Osteoblast (primary cell): ENCODE data around the gene STK33. TPM values are rescaled to one million over a fixed set of nuclear protein-coding genes. Genes with fewer than 3 reads are reported as not detected.

Experiments used
- DNase-seq: peaks from one replicate; pipeline ENCODE4 v3.0.0; 2011; ENCODE audit warnings: low spot score, mixed read lengths; ENCODE audit not compliant: insufficient read length; ENCODE audit errors: missing footprints
- H2AFZ ChIP-seq: 2 replicates; pipeline ENCODE4 v1.6.0; 2011; ENCODE audit warnings: mild to moderate bottlenecking, low read length
- H3K27ac ChIP-seq: 2 replicates; pipeline ENCODE4 v1.5.1; 2011; ENCODE audit warnings: mild to moderate bottlenecking, low read depth, low read length, moderate library complexity
- H3K27me3 ChIP-seq: 2 replicates; pipeline ENCODE4 v1.6.0; 2012; ENCODE audit warnings: mild to moderate bottlenecking, control low read depth, inconsistent platforms, low read length, moderate library complexity; ENCODE audit not compliant: insufficient read depth
- H3K36me3 ChIP-seq: 2 replicates; pipeline ENCODE4 v1.5.1; 2011; ENCODE audit warnings: mild to moderate bottlenecking, low read length, control low read depth, moderate library complexity; ENCODE audit not compliant: insufficient read depth
- H3K4me1 ChIP-seq: 2 replicates; pipeline ENCODE4 v1.5.1; 2011; ENCODE audit warnings: mild to moderate bottlenecking, low read length, control low read depth, moderate library complexity; ENCODE audit not compliant: insufficient read depth
- H3K4me2 ChIP-seq: 2 replicates; pipeline ENCODE4 v1.6.0; 2011; ENCODE audit warnings: mild to moderate bottlenecking, low read length; ENCODE audit not compliant: insufficient read depth
- H3K4me3 ChIP-seq: fragments of 200-600 bp; sonication (generic); 3 replicates; pipeline ENCODE4 v1.5.1; 2012; ENCODE audit warnings: mild to moderate bottlenecking, low read length, inconsistent platforms; ENCODE audit not compliant: insufficient read depth
- H3K79me2 ChIP-seq: 2 replicates; pipeline ENCODE4 v1.6.0; 2012; ENCODE audit warnings: mild to moderate bottlenecking, low read length, control low read depth, inconsistent platforms; ENCODE audit not compliant: insufficient read depth
- H3K9me3 ChIP-seq: 2 replicates; pipeline ENCODE4 v1.5.1; 2011; ENCODE audit warnings: low read depth, low read length, control low read depth
- H4K20me1 ChIP-seq: 2 replicates; pipeline ENCODE4 v1.6.0; 2012; ENCODE audit warnings: mild to moderate bottlenecking, low read length, control low read depth; ENCODE audit not compliant: insufficient read depth
- total RNA-seq: library from RNA; depleted of rRNA; stranded (reverse); fragments of >200 nt; gene quantifications from 2 replicates; pipeline ENCODE4 v1.2.3, GENCODE V29; 2012
- TF ChIP-seq, protein P1 (sequence below): IDR thresholded peaks from 2 replicates; pipeline ENCODE4 v1.5.1; 2011; ENCODE audit warnings: mild to moderate bottlenecking, low read depth, low read length, moderate library complexity; ENCODE audit errors: extremely low read depth

STK33 gene
- total RNA-seq, 1 donor = 0.72 TPM

DNA sequence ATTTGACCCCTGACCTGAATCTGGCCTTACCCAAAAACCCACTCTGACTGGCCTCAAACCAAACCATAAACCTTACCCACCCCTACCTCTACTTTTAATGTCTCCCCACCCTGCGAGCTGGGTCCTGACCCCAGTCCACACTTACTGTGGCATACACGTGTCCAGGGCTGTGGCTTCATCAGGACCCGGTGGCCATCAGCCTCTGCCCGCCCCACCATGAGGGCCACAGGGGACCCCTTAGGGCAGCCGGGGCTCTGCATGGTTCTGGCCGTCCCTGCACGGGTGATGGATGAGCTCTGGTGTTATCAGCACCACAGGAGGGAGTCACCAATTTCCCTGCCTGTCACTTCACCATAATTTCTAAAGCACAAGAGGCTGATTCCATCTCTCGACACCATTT, 242.8 kb downstream of the STK33 start:
- no peak for DNase-seq
- TF ChIP-seq, protein P1, sequence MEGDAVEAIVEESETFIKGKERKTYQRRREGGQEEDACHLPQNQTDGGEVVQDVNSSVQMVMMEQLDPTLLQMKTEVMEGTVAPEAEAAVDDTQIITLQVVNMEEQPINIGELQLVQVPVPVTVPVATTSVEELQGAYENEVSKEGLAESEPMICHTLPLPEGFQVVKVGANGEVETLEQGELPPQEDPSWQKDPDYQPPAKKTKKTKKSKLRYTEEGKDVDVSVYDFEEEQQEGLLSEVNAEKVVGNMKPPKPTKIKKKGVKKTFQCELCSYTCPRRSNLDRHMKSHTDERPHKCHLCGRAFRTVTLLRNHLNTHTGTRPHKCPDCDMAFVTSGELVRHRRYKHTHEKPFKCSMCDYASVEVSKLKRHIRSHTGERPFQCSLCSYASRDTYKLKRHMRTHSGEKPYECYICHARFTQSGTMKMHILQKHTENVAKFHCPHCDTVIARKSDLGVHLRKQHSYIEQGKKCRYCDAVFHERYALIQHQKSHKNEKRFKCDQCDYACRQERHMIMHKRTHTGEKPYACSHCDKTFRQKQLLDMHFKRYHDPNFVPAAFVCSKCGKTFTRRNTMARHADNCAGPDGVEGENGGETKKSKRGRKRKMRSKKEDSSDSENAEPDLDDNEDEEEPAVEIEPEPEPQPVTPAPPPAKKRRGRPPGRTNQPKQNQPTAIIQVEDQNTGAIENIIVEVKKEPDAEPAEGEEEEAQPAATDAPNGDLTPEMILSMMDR = no peak
- peaks cover 23% of the 10 kb centered on the region for H3K27me3 ChIP-seq
- no peak overlapping the region for H3K27ac ChIP-seq
- no peaks in the 10 kb centered on the region for H3K79me2 ChIP-seq
- no peaks in the 10 kb centered on the region for H3K4me1 ChIP-seq
- H3K4me2 ChIP-seq = no peak overlapping the region
- H3K4me3 ChIP-seq = no peak overlapping the region
- H3K9me3 ChIP-seq = no peaks in the 10 kb centered on the region
- no peaks in the 10 kb centered on the region for H3K36me3 ChIP-seq
- H4K20me1 ChIP-seq = no peaks in the 10 kb centered on the region
- H2AFZ ChIP-seq = no peak overlapping the region

DNA sequence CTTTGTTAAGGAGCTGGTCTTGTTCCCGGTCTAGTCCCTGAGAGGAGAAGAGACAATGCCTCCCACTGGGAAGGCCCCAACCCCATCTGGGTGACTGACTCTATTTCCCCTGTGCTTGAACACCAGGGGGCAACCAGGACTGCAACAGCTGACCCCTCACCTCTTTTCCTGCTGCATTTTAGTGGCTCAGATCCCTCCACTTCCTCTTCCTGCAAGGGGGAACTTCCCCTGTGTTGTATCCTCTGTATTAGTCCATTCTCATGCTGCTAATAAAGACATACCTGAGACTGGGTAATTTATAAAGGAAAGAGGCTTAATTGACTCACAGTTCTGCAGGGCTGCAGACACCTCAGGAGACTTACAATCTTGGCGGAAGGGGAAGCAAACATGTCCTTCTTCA, 246.1 kb downstream of the STK33 start:
- Histone ChIP-seq H3K27me3 (peaks cover 6% of the 10 kb centered on the region), H3K4me1 (no peaks in the 10 kb centered on the region), H2AFZ (no peak overlapping the region), H3K9me3 (no peaks in the 10 kb centered on the region), H3K27ac (no peak overlapping the region), H3K79me2 (no peaks in the 10 kb centered on the region), H4K20me1 (no peaks in the 10 kb centered on the region), H3K4me2 (no peak overlapping the region), H3K4me3 (no peak overlapping the region), H3K36me3 (no peaks in the 10 kb centered on the region)
- TF ChIP-seq, protein P1 = no peak
- DNase-seq = no peak

DNA sequence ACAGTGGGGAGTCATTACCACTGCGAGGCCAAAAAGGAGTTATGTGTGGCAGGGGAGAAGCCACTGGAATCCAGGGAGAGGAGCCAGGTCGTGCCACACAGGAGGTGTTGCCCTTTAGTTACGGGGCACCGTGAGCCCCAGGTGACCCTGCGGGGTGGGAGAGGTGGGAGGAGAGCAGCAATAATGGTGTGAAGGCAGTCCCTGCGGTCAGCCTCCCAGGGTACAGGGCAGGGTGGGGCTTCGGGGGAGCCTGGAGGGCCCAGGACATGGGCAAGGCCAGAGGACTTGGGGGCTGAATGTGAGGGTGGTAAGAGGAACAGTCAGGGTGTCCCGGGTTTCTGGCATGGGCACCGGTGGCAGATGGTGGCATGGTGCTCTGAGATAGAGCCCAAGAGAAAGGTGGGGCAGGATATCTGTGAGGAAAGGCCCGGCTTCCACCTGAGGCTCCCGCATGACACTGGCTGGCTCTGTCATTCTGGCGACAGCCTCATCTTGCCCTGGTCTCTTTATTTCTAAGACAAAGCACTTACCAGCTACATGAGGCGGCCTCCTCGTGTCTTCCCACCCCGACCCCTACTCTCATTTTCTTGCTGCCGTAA, 247.8 kb downstream of the STK33 start:
- Histone ChIP-seq H3K36me3 (no peaks in the 10 kb centered on the region), H3K4me2 (no peak overlapping the region), H3K4me1 (no peaks in the 10 kb centered on the region), H3K27me3 (peaks cover 2% of the 10 kb centered on the region), H3K4me3 (no peak overlapping the region), H3K9me3 (no peaks in the 10 kb centered on the region), H3K79me2 (no peaks in the 10 kb centered on the region), H3K27ac (no peak overlapping the region), H4K20me1 (no peaks in the 10 kb centered on the region), H2AFZ (no peak overlapping the region)
- no peak for DNase-seq
- TF ChIP-seq, protein P1 = no peak

DNA sequence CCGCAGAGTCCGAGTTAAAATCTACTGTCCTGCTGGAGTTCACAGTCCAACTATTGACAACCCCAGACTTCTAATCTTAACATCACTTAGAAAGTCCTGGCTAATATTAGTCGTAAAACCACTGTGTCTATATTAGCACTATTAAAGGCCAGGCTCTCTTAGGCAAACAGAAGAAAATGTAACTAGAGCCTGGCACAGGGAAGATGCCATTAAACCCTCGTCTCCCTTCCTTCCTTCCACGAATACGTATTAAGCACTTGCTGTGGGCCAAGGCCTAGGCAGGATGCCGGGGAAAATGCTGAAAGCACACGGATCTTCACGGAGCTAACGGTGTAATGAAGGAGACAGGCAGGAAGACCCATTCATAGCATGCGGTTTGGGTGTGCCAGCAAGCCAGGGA, 248.8 kb downstream of the STK33 start:
- Histone ChIP-seq H3K4me2 (no peak overlapping the region), H3K27me3 (peaks cover 2% of the 10 kb centered on the region), H4K20me1 (no peaks in the 10 kb centered on the region), H3K9me3 (no peaks in the 10 kb centered on the region), H3K27ac (no peak overlapping the region), H3K4me3 (no peak overlapping the region), H2AFZ (no peak overlapping the region), H3K36me3 (no peaks in the 10 kb centered on the region), H3K4me1 (no peaks in the 10 kb centered on the region), H3K79me2 (no peaks in the 10 kb centered on the region)
- DNase-seq = no peak
- TF ChIP-seq, protein P1 = no peak
